NCI-H2171 treated with DMSO at 0.1 percent for 48 hours (cell line): ENCODE measurements around the gene TTLL10.

Experiments
- DNase-seq: peaks from one replicate; lab custom pipeline; 2025; lab: John Stamatoyannopoulos, UW

The TTLL10 gene

GRCh38 chr1:1236945-1237873 lies 63.5 kb downstream of the TTLL10 start:
- DNase-seq, result no peak

GRCh38 chr1:1237874-1238701 lies 64.4 kb downstream of the TTLL10 start:
- peak; percentile 29 for DNase-seq

DNA sequence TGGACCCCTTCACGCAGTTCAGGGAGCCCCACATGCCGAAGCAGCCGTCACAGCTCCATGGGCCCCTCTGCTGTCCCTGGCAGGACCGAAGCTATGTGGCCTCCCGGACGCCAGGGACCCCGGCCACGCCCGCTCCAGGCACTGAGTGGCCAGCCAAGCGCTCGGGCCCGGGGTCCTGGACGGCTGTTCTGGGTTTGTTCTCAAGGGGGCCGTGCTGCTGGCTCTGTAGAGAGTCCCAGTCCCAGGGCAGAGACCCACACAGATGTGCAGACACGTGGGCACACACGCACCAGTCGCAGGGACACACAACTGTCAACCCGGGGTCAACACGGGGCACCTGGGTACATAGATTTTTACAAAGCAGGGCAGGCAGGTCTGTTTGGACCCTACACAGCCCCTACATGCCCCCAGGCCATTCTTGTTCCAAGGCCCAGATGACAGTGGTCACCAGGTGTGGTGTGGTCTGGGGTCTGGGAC lies 65.1 kb downstream of the TTLL10 start:
- DNase-seq, result no peak

DNA sequence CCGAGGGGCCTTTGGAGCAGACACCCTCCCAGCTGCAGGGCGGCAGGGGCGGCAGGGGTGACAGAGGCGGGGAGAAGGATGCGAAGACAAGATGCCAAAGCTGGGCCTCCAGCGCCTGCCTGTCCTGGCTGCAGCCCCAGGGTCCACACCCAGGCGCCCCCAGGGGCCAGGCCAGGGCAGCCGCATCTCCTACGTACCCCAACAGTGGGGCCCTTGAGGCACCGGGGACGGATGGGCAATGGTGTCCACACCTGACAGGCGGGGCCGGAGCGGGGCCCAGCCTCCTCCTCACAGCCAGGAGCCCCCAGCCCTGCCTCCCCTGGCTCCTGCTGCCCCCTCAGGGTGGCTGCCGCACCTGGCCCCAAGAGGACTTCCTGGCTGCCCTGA lies 65.5 kb downstream of the TTLL10 start:
- DNase-seq, result no peak

- DNase-seq, result no peak
Observed at GRCh38 chr1:1239614-1240347, 66.1 kb downstream of the TTLL10 start.

- DNase-seq, result no peak
Observed at GRCh38 chr1:1240348-1240732, 66.7 kb downstream of the TTLL10 start.

DNA sequence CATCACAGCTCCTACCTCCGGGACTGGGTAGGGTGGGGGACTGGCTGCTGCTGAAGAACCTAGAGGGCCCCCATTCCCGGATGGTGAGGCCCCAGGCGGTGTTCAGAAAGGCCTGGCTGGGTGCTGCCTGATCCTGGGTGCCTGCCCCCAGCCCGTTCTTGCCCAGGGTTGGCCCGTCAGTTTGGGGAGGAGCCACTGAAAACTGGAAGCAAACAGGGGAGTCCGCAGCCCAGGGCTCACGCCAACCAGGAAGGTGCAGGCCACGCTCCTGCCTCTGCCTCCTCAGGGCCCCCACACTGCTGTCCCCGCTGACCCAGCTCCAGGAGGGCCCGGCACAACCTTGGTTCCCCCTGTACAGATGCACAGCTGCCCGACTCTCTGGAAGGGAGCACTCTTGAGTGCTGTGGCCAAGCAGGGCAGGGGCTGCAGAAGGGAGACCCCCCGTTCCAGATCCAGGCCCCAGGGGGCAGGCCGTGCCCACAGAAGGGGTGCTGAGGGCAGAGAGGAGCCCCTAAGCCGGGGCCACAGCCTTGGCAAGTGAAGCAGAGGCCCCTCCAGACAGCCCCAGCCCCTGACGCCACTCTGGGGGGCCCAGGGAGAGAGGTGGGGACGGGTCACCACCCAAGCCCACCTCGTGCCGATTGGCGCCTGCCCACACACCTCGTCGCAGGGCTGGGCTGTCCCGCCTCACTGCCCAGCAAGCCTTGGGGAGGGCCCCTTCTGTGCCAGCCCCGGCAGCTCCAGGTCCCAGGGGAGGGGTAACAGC lies 67.3 kb downstream of the TTLL10 start:
- DNase-seq, result peak; percentile 49

DNA sequence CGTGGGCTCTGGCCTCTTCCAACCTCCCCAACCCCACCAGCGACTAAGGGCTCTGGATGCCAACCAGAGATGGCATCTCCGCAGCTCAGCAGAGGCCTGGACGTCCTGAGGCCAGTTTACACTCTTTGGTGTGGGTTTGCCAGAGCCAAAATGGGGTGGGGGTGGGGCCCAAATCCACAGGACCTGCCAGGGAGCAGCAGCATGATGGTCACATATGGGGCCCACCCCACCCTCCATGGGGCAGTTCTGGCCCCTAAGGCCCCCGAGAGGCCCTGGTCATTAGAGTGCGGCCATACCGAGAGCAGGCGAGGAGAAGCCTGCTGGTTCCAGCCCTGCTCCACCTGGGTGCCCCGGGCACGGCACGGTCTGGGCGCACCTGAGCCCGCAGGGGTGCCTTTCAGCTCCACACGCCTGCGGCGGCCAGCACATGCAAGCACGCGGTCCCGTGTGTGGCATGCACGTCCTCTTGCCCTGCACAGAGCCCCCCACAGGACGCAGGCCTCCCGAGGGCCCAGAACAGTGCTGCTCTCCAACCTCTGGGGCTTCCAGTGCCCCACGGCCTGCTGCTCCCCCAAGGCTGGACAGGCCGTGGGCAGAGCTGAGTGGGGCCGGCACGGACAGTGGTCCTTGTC lies 68.0 kb downstream of the TTLL10 start:
- DNase-seq, result no peak

- DNase-seq, result no peak
Observed at GRCh38 chr1:1242461-1243265, 69.0 kb downstream of the TTLL10 start.

DNA sequence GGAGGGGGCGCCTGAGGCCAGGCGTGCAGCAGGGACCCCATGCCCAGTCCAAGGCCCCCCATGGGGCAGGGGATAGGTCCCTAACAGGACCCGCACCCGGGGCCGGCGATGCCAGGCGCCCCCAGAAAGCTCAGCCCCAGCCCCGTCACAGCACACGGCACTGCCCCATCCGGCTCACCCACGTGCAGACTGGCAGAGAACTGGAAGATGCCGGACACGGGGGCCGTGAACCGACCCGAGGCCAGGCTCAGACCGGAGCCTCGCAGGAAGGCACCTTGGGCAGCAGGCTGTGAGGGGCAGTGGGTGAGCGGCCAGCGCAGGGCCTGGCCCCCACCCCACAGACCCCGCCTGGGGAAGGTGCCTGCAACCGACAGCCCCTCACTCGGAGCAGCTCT lies 69.6 kb downstream of the TTLL10 start:
- DNase-seq, result no peak

GRCh38 chr1:1243807-1244191 lies 70.1 kb downstream of the TTLL10 start:
- DNase-seq, result no peak

- no peak for DNase-seq
Observed at GRCh38 chr1:1244192-1244811, 70.6 kb downstream of the TTLL10 start.

- DNase-seq, result no peak
Observed at GRCh38 chr1:1245178-1245816, 71.6 kb downstream of the TTLL10 start.

DNA sequence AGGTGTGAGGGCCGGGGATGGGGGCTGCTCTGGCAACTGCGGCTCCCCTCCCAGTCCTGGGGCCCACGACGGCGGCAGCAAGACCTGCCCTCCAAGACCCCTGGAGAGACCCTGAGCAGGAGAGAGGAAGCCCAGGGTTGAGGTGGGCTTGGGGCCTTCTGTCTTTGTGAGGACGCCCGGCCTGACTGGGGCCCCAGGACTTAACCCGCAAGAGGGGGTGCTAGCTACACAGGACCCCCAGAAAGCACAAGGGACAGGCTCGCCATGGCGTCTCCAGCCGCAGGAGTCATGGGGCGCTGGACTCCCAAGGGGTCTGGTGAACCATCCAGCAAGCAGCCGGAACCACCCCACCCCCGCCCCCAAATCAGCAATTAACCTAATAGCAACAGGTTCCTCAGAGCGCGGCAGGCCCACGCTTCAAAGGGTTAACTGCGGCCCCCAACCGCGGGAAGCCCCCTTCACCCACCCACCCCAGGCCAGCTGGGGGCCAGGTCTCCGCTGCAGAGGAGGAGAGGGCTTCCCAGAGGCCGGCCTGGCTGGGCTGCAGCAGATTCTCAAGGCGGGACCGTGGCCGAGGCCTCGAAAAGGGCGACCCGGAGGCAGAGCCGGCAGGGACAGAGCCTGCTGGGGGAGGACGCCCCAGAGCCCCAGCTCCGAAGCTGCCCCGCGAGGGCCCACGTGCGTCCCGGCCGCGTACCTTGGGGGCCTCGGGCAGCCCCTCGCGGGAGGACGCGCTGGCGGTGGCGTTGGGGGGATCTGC lies 72.3 kb downstream of the TTLL10 start:
- no peak for DNase-seq

DNA sequence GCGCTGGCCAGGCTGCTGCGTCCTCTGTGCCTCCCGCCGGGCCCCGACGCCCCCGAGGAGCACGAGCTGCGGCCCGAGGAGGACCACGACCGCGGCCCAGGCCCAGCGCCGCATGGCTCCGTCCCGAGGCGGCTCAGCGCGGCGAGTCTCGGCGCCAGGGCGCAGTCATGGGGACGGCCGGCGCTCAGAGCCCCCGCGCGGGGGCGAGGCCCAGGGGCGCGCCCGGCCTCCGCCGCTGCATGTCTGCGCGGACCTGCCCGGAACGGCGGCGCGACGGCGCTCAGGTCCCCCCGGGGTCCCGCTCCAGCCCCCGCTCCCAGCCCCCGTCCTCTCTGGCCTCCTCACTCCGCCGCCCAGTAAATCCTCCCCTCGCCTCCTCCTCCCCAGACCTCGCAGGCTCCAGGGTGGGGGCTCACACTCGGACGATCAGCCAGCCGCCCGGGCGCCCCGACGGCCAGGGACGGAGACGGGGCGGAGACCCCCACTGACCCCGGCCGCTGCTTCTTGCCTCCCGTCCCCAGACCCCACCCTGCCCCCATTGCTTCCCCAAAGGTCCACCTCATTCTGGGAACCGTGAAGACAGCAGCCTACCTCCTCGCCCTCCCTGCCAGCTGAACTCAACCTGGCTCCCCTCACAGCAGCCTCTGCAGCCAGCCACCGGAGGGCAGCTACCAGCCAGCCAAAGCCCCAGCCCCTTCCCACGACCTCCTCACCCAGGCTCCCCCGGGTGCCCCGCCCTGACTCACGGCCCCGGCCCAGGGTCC lies 73.1 kb downstream of the TTLL10 start, which contains the start of gene C1QTNF12:
C1QTNF12 (minus strand) TSS at position 146 of the 764 bp plus-strand sequence; CDS start at position 114, 32 bp downstream.
- DNase-seq, result no peak

DNA sequence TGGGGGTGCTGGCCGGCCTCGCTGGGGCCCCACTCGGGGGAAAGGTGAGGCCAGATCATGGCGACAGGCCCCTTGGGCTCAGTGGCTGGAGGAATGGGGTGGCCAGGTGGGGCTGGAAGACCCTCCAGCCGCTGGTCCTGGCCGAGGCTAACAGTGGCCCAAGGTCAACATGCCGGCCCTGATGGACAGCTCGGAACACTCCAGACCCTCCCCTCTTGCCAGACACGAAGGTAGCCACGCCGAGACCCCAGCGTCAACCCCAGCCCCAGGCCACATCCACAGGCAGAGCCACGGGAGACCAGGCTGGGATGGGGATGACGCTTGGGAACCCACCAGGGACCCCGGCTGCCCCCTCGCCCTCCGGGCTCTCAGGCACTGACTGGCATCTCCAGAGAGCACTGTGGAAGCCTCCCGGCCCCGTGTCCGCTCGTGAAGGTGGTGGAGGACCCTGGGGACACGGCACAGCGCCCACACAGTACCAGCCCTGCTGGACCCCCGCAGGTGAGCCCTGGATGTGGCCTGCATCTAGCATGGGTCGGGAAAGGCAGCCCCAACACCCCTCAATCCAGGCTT lies 73.7 kb downstream of the TTLL10 start:
- no peak for DNase-seq
